NCI-H524 (cell line): ENCODE data around the gene HTT-AS.
"Not testable (repeated sequence)": the region's sequence is repeated elsewhere in the genome, so short reads cannot be mapped to it uniquely, and the experiment has no call there.

Source experiments
- DNase-seq, 2 experiments: peaks; one replicate each; lab custom pipeline; 2025; lab: John Stamatoyannopoulos, UW

The HTT-AS gene

DNA sequence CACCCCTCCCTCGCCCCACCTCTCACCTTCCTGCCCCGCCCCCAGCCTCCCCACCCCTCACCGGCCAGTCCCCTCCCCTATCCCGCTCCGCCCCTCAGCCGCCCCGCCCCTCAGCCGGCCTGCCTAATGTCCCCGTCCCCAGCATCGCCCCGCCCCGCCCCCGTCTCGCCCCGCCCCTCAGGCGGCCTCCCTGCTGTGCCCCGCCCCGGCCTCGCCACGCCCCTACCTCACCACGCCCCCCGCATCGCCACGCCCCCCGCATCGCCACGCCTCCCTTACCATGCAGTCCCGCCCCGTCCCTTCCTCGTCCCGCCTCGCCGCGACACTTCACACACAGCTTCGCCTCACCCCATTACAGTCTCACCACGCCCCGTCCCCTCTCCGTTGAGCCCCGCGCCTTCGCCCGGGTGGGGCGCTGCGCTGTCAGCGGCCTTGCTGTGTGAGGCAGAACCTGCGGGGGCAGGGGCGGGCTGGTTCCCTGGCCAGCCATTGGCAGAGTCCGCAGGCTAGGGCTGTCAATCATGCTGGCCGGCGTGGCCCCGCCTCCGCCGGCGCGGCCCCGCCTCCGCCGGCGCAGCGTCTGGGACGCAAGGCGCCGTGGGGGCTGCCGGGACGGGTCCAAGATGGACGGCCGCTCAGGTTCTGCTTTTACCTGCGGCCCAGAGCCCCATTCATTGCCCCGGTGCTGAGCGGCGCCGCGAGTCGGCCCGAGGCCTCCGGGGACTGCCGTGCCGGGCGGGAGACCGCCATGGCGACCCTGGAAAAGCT, at the start of gene HTT-AS, which contains the start of gene HTT:
Gene HTT-AS (minus strand): TSS at position 461 of the 768 bp plus-strand sequence.
Gene HTT (plus strand): TSS at position 604 of the 768 bp plus-strand sequence. CDS start 145 bp downstream, at position 749.
- DNase-seq, result peak; percentile 85 to 92

DNA sequence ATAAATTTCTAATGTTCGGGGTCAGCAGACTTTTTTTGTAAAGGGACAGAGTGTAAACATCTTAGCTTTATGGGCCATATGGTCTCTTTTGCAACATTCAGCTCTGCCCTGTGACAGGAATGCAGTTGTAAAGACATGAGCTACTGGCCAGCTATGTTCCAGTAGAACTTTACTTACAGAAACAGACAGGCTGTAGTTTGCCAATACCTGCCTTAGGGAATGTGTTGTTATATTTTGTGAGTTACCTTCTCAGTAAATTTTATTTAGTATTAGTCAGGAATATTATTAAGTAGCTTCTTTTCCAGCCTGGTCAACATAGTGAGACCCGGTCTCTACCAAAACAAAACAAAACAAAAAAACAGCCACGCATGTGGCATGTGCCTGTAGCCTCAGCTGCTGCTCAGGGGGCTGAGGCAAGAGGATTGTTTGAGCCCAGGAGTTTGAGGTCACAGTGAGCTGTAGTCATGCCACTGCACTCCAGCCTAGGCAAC, 48.9 kb upstream of the HTT-AS start:
- DNase-seq, result no peak

DNA sequence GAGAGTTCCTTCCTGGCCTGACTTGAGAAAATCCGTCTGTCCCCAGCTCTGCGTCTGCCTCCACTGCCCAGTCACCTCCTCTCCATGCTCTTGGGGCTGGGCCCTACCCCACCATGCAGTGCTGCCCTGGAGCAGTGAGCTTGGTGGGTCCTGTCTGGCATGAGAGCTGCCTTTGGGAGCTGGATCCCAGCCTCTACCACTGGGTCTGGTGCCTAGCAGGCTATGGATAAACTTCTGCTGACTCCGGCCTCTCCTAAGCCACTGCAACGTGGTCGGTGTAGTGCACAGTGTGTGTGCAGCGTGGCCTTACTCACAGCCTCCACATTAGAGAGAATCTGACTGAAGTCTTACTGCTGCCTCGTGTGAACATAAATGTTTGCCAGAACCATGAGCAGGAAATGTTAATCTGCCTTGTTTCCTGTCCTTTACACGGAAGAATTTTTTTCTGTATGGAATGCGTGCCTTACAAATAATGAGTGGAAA, 47.8 kb upstream of the HTT-AS start:
- no peak for DNase-seq

DNA sequence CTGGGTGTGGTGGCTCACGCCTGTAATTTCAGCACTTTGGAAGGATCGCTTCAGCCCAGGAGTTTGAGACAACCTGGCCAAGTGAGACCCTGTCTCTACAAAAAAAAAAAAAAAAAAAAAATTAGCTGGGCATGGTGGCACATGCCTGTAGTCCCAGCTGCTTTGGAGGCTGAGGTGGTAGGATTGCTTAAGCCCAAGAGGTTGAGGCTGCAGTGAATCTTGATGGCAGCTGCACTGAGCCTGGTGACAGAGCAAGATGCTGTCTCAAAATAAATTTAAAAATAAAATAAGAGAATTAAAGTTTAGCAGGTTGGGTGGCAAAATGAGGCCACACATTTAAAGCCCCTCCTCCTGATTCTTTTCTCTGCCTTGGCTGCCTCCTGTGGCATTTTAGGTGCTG, 47.3 kb upstream of the HTT-AS start:
- DNase-seq, result no peak

DNA sequence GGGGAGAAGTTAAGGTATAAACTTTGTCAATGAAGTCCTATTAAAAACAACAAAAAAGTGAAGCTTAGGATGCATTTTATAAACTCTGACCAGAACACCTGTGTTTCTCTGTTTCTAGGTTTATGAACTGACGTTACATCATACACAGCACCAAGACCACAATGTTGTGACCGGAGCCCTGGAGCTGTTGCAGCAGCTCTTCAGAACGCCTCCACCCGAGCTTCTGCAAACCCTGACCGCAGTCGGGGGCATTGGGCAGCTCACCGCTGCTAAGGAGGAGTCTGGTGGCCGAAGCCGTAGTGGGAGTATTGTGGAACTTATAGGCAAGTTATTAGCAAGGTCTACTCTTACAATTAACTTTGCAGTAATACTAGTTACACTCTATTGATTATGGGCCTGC, 46.8 kb upstream of the HTT-AS start:
- no peak for DNase-seq

DNA sequence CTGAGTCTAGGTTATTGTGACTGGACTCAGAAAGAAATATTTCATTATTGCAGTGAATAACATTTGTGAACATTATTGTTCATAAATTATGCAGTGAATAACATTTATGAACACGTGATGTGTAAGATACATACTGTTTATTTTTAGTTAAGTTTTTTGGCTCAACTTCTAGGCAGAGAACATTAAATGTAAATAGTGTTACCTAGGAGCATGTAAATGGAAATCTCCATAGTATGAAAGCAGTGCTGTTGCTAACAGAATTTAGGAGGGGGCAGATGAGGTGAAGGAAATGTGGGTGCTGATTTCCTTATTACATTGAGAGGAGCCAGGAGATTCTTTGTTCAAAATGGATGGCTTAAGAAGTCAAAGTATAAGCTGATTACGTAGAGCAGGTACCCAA, 45.1 kb upstream of the HTT-AS start:
- DNase-seq, result no peak

DNA sequence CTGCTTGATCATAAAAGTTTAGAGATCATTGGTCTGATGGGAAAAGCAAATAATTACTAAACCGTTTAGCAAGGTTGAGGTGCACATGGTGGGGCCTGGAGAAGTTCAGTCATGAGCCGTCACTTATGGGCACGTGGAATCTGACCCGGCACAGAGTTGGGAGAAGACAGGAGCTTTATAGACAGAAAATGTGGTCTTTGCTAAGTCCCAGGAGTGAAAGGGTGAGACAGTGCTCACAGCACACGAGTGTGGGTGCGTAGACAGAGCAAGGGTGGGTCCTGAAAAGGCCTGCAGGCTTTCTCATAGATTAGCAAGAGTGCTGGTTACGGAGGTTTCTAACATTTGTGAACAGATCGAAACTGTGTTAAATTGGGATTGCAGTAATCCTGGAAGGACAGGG, 44.0 kb upstream of the HTT-AS start:
- DNase-seq, result no peak

DNA sequence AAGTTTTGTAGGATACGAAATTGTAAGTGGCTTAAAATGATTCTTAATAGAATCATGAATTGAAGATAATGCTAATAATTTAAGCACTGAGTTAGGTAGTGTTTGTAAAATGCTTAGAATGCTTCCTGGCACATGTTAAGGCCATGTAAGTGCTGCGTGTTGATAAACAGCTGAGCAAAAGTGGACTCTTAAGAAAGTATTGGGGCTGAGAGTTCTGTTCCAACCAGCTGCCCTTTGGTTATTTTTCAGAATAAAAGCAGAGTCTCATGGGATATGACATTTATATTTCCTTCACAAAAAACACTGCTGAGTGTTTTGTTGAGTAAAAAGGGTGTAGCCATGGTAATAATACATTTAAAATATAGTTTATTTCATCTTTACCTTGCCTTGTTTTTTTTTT, 42.6 kb upstream of the HTT-AS start:
- no peak for DNase-seq

DNA sequence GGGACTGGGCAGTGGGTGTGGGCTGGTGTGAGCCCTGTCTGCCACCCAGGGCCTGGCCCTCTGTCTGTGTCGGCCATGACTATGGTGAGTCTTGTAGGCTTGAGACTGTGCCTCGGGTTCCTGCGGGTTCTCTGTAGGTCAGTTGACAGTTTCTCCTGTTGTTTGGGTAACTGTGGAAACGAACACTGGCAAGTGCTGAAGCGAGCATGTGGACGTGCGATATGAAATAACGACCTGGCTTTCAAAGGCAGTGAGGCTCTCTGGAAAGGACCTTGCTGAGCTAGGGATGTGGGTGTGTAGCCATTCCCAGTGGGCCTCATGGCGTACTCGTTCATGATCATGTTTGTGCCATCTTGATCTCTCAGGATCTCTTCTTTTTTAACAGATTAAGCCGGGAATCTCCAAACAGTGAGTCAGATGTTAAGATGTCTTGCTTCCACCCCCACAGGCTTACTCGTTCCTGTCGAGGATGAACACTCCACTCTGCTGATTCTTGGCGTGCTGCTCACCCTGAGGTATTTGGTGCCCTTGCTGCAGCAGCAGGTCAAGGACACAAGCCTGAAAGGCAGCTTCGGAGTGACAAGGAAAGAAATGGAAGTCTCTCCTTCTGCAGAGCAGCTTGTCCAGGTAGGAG, 41.4 kb upstream of the HTT-AS start:
- DNase-seq, result no peak

DNA sequence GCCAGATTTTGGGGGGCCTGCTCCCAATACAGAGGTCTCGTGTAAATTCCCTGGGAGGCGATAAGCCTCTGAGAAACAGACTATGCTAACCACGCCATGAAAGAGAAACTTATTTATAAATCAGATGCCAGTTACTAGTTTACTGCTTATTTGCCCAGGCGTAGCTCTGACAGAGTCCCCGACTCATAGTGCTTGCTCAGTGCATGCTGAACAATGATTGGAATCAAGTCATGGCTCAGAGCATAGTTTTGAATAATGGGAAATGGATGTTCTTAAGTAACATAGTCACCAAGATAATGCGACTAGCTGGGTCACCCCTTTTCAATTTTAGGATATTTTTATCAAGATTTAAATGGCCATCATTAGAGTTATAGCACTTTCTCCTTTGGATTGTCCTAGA, 40.0 kb upstream of the HTT-AS start:
- no peak for DNase-seq

DNA sequence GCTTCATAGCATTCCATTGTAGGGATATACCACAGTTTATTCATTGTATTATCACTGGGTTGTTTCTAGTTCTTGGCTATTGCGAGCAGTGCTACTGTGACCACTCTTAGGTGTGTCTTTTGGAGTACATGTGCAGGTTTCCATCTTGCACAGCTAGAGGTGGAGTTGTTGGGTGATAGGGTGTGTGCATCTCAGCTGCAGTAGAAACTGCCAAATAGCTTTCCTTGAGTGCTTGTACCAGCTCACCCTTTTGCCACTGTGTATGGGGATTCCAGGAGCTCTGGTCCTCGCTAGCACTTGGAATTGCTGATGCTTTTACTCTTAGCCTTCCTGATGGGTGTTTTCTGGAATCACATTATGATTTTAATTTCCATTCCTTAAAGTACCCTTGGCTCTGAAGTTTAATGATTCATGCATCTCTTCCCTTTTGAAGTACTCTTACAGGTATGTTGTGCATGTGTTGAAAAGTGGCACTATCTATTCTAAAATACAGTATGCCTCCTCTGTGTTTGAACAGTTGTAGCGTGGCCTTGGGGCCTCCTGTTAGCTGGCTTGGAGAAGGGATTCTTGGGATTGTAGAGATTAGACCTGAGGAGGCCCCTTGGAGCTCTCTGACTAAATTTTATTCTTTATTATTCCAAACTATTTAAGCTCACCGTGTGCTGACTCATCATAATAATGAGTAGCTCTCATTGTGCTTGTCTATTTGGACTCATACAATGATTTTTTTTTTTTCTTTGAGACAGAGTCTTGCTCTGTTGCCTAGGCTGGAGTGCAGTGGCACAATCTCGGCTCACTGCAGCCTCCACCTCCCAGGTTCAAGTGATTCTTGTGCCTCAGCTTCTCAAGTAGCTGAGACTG, 38.5 kb upstream of the HTT-AS start:
- no peak for DNase-seq

DNA sequence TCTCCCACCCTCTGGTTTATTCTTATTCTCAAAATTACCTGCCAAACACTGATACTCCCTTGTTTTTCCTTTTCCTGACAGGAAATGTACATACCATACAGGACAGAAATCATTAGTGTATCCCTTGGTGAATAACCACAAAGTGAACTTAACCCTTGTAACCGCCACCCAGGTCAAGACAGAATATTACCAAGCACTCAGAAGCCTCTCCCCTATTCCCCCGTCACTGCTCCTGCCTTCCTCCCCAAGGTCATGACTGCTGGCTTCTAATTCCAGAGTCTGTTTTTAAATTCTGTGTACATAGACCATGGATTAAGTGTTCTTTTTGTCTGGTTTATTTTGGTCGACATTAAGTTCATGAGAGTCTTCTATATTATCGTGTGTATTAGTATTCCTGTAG, 37.9 kb upstream of the HTT-AS start:
- no peak for DNase-seq

DNA sequence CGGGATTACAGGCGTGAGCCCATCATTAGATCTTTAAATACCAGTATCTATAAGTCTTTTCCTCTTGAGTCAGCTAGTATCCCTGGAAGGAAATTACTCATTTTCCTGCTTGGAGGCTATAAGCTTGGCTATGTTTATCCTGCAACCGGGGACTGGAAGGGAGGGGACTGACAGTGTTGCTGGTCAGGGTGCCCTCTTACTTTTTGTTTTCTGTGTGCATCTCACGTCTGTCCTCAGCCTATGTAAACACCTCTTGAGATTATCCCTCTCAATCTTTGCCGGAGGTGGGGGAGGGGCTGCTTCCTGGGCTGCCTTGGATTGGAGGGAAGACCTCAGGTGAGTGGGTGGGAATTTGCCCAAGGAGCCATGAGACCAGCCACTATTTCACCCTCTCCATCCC, 37.1 kb upstream of the HTT-AS start:
- no peak for DNase-seq

DNA sequence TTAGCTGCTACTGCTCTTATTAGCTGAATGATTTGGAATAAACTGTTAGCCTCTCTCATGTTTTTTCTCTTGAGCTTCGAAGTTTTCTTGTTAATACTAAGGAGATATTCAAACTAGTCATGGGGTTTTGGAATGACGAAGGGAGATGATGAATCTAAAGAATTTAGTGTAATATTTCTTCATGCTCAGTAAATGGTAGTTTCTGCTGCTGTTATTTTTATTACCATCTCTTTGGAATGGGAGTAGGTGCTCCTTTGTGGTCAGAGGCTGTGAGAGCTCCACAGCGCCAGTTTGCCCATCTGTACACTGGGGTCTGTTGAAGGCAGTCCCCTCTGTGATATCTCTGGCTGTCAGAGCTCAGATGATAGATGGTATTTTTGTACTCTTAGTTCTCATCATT, 33.9 kb upstream of the HTT-AS start:
- no peak for DNase-seq

DNA sequence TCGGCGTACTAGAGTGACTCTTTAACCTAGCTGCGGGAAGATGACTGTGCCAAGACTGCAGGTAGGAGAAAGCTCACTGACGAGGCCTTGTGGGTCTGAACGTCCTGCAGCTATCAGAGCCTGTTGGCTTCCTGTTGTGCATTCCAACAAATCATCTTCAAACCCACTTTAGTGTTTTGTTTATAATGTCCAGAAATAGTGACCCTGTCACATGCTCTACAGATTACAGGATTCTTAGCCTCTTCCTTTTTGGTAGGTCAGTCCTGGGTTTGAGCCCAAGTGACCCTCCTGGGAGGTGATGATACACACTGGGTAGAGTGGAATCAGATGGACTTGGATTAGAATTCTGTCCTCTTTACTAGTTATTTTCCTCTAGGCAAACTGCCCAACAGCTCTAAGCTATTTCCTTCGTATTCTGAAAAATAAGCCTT, 33.4 kb upstream of the HTT-AS start:
- no peak for DNase-seq

DNA sequence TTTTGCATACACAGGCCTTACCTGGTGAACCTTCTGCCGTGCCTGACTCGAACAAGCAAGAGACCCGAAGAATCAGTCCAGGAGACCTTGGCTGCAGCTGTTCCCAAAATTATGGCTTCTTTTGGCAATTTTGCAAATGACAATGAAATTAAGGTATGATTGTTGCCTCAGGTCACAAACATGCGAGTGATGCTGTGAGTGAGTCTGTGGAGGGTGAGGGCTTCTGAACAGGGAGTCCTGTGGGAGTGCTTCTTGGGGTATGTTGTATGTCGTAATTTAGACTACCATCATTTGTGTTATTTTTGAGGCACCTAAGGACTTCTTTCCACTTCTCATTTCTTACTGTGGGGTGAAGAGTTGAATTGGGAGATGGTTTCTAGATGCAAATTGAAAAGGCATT, 32.9 kb upstream of the HTT-AS start:
- DNase-seq, result no peak

DNA sequence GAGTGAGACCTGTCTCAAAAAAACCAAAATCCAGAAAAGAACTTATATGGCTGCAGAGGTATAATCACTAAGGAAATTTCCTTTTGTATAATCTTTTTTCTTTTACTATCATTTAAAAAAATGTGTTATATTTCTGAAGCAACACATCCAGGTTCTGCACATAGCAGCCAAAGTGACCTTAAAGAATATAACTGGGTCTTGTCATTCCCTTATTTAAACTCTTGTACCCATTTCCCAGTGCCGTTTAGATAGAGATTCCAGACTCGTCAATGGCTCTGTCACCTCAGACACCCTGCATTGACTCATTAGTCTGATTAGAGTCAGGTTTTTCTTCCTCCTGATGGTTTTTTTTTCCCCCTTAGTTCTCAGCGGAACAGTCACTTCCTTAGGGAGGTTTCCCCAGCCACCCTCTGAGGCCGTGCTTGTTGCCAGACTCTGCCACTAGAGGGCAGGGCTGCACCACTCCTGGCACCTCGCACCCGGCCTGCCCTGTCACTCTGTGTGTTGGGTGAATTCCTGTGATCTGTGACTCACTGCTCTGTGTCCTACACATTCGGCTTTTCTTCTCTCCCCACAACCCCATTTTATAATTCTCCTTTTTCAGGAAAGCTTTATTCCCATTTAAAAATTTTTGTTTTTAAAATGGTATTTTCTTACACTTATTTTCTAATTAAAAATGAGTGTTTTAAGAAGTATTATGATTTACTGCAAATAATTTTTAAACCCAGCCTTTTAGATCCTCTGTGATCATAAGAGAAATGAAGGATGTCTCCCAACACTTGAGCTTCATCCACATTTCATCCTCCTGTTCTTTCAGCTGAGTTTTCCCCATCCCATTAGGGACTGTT, 32.2 kb upstream of the HTT-AS start:
- DNase-seq, result peak in 1 of 2 experiments; percentile 63

DNA sequence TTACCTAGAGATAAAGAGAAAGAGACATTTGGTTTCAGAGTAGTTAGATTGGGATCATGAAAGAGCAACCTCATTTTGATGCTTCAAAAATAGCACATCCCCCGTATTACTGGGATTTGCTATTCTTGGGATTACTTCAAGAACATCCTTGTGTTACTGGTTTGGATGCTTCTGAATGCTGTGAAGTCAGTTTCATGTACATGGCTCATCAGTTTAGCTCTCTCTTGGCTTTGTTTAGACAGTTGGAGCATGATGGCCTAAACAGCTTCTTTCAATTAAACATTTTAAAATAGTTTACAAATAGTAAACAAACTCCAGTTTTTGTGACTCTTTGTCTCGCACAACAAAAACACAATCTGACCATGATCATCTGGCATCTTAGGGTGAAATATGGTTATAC, 24.0 kb upstream of the HTT-AS start:
- no peak for DNase-seq

DNA sequence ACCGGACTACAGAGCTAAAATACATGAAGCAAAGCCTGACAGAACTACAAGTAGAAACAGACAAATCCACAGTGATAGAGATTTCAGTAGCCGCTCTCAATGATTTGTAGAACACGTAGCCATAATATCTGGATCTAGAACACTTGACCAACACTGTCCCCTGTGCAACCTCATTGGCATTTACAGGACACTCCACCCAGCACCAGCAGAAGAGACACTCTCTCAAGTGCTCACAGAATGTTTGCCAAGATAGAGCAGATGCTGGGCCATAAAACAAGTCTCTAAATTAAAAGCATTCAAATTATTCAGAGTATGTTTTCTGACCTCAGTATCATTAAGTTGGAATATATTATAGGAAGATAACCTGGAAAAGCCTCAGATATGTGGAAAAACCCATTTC, 21.9 kb upstream of the HTT-AS start:
- DNase-seq, result no peak

DNA sequence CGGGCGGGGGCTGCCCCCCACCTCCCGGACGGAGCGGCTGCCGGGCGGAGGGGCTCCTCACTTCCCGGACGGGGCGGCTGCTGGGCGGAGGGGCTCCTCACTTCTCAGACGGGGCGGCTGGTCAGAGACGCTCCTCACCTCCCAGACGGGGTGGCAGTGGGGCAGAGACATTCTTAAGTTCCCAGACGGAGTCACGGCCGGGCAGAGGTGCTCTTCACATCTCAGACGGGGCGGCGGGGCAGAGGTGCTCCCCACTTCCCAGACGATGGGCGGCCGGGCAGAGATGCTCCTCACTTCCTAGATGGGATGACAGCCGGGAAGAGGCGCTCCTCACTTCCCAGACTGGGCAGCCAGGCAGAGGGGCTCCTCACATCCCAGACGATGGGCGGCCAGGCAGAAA, 20.4 kb upstream of the HTT-AS start:
- not testable (repeated sequence) for DNase-seq

DNA sequence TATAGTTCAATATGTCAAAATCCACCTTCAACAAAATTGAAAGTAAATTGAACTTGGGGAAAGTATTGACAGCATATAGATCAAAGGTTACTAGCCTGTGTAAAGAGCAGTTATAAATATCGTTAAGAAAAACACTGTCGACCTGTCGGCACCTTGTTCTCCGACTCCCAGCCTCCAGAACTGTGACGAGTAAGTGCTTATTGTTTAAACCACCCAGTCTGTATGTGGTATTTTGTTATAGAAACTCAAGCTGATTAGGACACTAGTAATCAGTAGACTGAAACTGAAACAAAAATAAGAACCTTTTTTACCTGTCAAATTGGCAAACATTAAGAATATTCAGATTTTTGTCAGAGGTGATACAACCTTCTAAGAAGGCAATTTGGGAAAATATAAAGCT, 17.1 kb upstream of the HTT-AS start:
- DNase-seq, result no peak
